Mesenchymal stem cell (in vitro differentiated cells and primary cell): ENCODE results near the gene SIN3B.

Experiments
- DNase-seq: peaks from one replicate; pipeline ENCODE4 v3.0.0-alpha.2; 2013
- H2AFZ ChIP-seq: one replicate; pipeline ENCODE4 v1.6.1; 2013; ENCODE audit warnings: low read depth, mild to moderate bottlenecking, control low read depth, inconsistent platforms, low read length, moderate library complexity
- H2AK5ac ChIP-seq: 2 replicates; pipeline ENCODE4 v1.6.1; 2013; ENCODE audit warnings: low read length, moderate library complexity, mild to moderate bottlenecking, inconsistent platforms; ENCODE audit not compliant: severe bottlenecking
- H2BK120ac ChIP-seq: one replicate; pipeline ENCODE4 v1.6.1; 2013; ENCODE audit warnings: low read depth, mild to moderate bottlenecking, inconsistent platforms, low read length, moderate library complexity
- H2BK12ac ChIP-seq, 2 experiments: one replicate each; pipeline ENCODE4 v1.6.1; 2013; ENCODE audit warnings: inconsistent platforms in 2 of 2, low read length in 2 of 2, mild to moderate bottlenecking in 2 of 2, moderate library complexity in 2 of 2, control low read depth in 1 of 2
- H2BK15ac ChIP-seq: one replicate; pipeline ENCODE4 v1.6.1; 2013; ENCODE audit warnings: mild to moderate bottlenecking, low read depth, inconsistent platforms; ENCODE audit not compliant: poor library complexity, severe bottlenecking
- H2BK5ac ChIP-seq: 2 replicates; pipeline ENCODE4 v1.6.1; 2013; ENCODE audit warnings: low read depth, mild to moderate bottlenecking, low read length, control low read depth, inconsistent platforms; ENCODE audit not compliant: poor library complexity, severe bottlenecking
- H3K14ac ChIP-seq, 2 experiments: one replicate each; pipeline ENCODE4 v1.6.1; 2013; ENCODE audit warnings: inconsistent platforms in 2 of 2, low read length in 2 of 2, control low read depth in 1 of 2, mild to moderate bottlenecking in 1 of 2, moderate library complexity in 1 of 2
- H3K18ac ChIP-seq, 2 experiments: one replicate each; pipeline ENCODE4 v1.6.1; 2013; ENCODE audit warnings: inconsistent platforms in 2 of 2, low read length in 2 of 2, control low read depth in 1 of 2, low read depth in 1 of 2, mild to moderate bottlenecking in 1 of 2
- H3K23ac ChIP-seq, 2 experiments: one replicate each; pipeline ENCODE4 v1.6.1; 2013; ENCODE audit warnings: inconsistent platforms in 2 of 2, low read length in 2 of 2, mild to moderate bottlenecking in 2 of 2, moderate library complexity in 2 of 2, control low read depth in 1 of 2
- H3K27ac ChIP-seq: 2 replicates; pipeline ENCODE4 v1.5.1; 2013; ENCODE audit warnings: mild to moderate bottlenecking, moderate library complexity, low read length, control low read depth, inconsistent platforms; ENCODE audit not compliant: poor library complexity, severe bottlenecking
- H3K27me3 ChIP-seq, 2 experiments: 2 replicates each; pipeline versions ENCODE4 v1.6.1 to v1.7.0; 2013; ENCODE audit warnings: low read length in 2 of 2, mild to moderate bottlenecking in 2 of 2, moderate library complexity in 2 of 2, control low read depth in 1 of 2, inconsistent platforms in 1 of 2; ENCODE audit not compliant: control insufficient read depth in 1 of 2, insufficient read depth in 1 of 2
- H3K36me3 ChIP-seq, 2 experiments: 2 replicates each; pipeline versions ENCODE4 v1.6.1 to v1.7.0; 2013; ENCODE audit warnings: low read length in 2 of 2, control low read depth in 1 of 2, inconsistent platforms in 1 of 2, low read depth in 1 of 2, mild to moderate bottlenecking in 1 of 2; ENCODE audit not compliant: insufficient read depth in 2 of 2, control insufficient read depth in 1 of 2
- H3K4ac ChIP-seq, 2 experiments: one replicate each; pipeline ENCODE4 v1.6.1; 2013; ENCODE audit warnings: inconsistent platforms in 2 of 2, low read length in 2 of 2, mild to moderate bottlenecking in 2 of 2, moderate library complexity in 2 of 2, control low read depth in 1 of 2, low read depth in 1 of 2
- H3K4me1 ChIP-seq: 2 replicates; pipeline ENCODE4 v1.6.1; 2013; ENCODE audit warnings: low read depth, low read length, control low read depth; ENCODE audit not compliant: control insufficient read depth, insufficient read depth
- H3K4me2 ChIP-seq: 2 replicates; pipeline ENCODE4 v1.6.1; 2013; ENCODE audit warnings: low read length, mild to moderate bottlenecking, inconsistent platforms; ENCODE audit not compliant: poor library complexity, severe bottlenecking
- H3K4me3 ChIP-seq, 2 experiments: 2 replicates each; pipeline versions ENCODE4 v1.5.1 to v1.7.0; 2013; ENCODE audit warnings: low read length in 2 of 2, mild to moderate bottlenecking in 2 of 2, control low read depth in 1 of 2, low read depth in 1 of 2; ENCODE audit not compliant: insufficient read depth in 1 of 2
- H3K79me1 ChIP-seq: replicated peaks from 2 replicates; pipeline ENCODE4 v1.6.1; 2013; ENCODE audit warnings: mild to moderate bottlenecking, control low read depth, low read length, inconsistent platforms; ENCODE audit not compliant: poor library complexity, severe bottlenecking
- H3K9ac ChIP-seq: 2 replicates; pipeline ENCODE4 v1.7.0; 2013; ENCODE audit warnings: mild to moderate bottlenecking, low read length, moderate library complexity
- H3K9me3 ChIP-seq: 2 replicates; pipeline ENCODE4 v1.7.0; 2013; ENCODE audit warnings: mild to moderate bottlenecking, low read length; ENCODE audit not compliant: control insufficient read depth
- H4K8ac ChIP-seq: one replicate; pipeline ENCODE4 v1.6.1; 2013; ENCODE audit warnings: inconsistent platforms, mild to moderate bottlenecking, low read length, moderate library complexity
- H4K91ac ChIP-seq: one replicate; pipeline ENCODE4 v1.6.1; 2013; ENCODE audit warnings: mild to moderate bottlenecking, low read length, inconsistent platforms
- WGBS: methylation state at CpG from one replicate; pipeline ENCODE4 v1.1.7; 2013; ENCODE audit warnings: mixed read lengths; 5-methylcytosine and 5-hydroxymethylcytosine counted together

Gene SIN3B

DNA sequence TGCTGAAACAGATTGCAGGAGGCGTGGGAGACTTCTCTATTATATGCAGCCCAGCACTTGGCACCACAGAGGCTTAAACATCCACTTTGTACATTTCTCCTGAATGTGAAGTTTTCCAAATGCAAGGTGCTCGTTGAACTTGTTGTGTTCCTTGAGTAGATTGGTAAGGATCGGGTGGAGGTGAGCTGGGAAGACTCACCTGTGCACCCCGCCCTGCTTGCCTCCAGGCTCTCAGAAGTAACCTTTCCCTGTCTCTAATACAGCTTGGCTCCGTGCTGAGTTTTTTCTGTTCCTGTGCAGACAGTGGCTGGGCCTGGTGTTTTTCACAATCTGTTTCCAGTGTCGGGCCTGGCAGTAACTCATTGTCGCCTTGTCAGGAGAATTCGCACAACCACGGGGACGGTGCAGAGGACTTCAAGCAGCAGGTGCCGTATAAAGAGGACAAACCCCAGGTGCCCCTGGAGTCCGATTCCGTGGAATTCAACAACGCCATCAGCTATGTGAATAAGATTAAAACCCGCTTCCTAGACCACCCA lies 12.3 kb downstream of the SIN3B start:
- H3K27me3 ChIP-seq = no peaks in the 10 kb centered on the region
- H3K79me1 ChIP-seq = peaks cover 56% of the 10 kb centered on the region
- H4K8ac ChIP-seq = no peak overlapping the region
- WGBS = 95% methylated on average over 15 of the region's 15 CpGs
- DNase-seq = no peak
- no peak overlapping the region for H2BK15ac ChIP-seq
- H3K4ac ChIP-seq = no peak overlapping the region
- H3K4me2 ChIP-seq = no peak overlapping the region
- no peak overlapping the region for H3K23ac ChIP-seq
- peaks cover 93 to 96% of the 10 kb centered on the region in 2 experiments for H3K36me3 ChIP-seq
- no peak overlapping the region for H2BK12ac ChIP-seq
- no peaks in the 10 kb centered on the region for H3K9me3 ChIP-seq
- no peak overlapping the region for H2AFZ ChIP-seq
- no peak overlapping the region for H3K4me3 ChIP-seq
- H2BK5ac ChIP-seq = no peak overlapping the region
- no peak overlapping the region for H4K91ac ChIP-seq
- H3K18ac ChIP-seq = no peak overlapping the region
- H2AK5ac ChIP-seq = no peak overlapping the region
- H2BK120ac ChIP-seq = no peak overlapping the region
- H3K14ac ChIP-seq = no peak overlapping the region
- no peak overlapping the region for H3K27ac ChIP-seq
- H3K4me1 ChIP-seq = peaks cover 9% of the 10 kb centered on the region
- H3K9ac ChIP-seq = no peak overlapping the region

DNA sequence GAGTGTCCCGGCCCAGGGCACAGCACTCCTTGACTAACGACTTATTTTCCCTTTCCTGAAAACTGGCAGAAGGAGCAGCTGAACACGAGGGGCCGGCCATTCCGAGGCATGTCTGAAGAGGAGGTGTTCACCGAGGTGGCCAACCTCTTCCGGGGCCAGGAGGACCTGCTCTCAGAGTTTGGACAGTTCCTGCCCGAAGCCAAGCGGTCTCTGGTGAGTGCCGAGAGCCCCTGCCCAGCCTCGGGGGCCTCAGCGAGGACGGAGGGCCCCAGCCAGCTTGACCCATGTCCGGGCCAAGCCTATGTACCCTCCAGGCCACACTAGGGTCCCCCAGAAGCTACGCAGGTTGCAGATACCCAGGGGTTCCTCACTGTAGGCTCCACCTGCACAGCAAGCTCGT lies 17.7 kb downstream of the SIN3B start:
- no peak overlapping the region for H2AK5ac ChIP-seq

GRCh38 chr19:16847430-16847829 lies 18.2 kb downstream of the SIN3B start:
- H3K4me3 ChIP-seq = no peak overlapping the region
- H2BK15ac ChIP-seq = no peak overlapping the region
- H2BK120ac ChIP-seq = no peak overlapping the region
- peaks cover 49% of the 10 kb centered on the region for H3K79me1 ChIP-seq
- no peak overlapping the region for H2BK12ac ChIP-seq
- H2AK5ac ChIP-seq = no peak overlapping the region
- peaks cover 15% of the 10 kb centered on the region for H3K4me1 ChIP-seq
- no peak overlapping the region for H2BK5ac ChIP-seq
- peak overlapping the region in 1 of 2 experiments; percentile 17 for H3K23ac ChIP-seq
- H4K91ac ChIP-seq = no peak overlapping the region
- H3K36me3 ChIP-seq = peaks cover 81 to 95% of the 10 kb centered on the region in 2 experiments
- H2AFZ ChIP-seq = no peak overlapping the region
- H3K27ac ChIP-seq = no peak overlapping the region
- WGBS = 100% methylated on average over 4 of the region's 6 CpGs
- no peak overlapping the region for H3K14ac ChIP-seq
- H4K8ac ChIP-seq = no peak overlapping the region
- H3K27me3 ChIP-seq = no peaks in the 10 kb centered on the region
- no peak for DNase-seq
- no peak overlapping the region for H3K4me2 ChIP-seq
- no peak overlapping the region for H3K4ac ChIP-seq
- H3K18ac ChIP-seq = no peak overlapping the region
- no peak overlapping the region for H3K9ac ChIP-seq
- no peaks in the 10 kb centered on the region for H3K9me3 ChIP-seq

More for the DNA sequence above, 17.7 kb downstream of the SIN3B start:
- Histone ChIP-seq H3K36me3 (peaks cover 81 to 94% of the 10 kb centered on the region in 2 experiments), H3K4me3 (no peak overlapping the region), H3K14ac (no peak overlapping the region), H2BK15ac (no peak overlapping the region), H3K9me3 (no peaks in the 10 kb centered on the region), H3K27ac (no peak overlapping the region), H2AFZ (no peak overlapping the region), H3K79me1 (peaks cover 47% of the 10 kb centered on the region), H3K9ac (no peak overlapping the region), H2BK120ac (no peak overlapping the region), H4K91ac (no peak overlapping the region), H4K8ac (no peak overlapping the region), H2BK5ac (no peak overlapping the region), H3K4me1 (peaks cover 15% of the 10 kb centered on the region), H2BK12ac (no peak overlapping the region), H3K4me2 (no peak overlapping the region), H3K18ac (no peak overlapping the region), H3K4ac (no peak overlapping the region), H3K27me3 (no peaks in the 10 kb centered on the region), H3K23ac (no peak overlapping the region)
- WGBS = 97% methylated on average over 16 of the region's 16 CpGs
- no peak for DNase-seq

DNA sequence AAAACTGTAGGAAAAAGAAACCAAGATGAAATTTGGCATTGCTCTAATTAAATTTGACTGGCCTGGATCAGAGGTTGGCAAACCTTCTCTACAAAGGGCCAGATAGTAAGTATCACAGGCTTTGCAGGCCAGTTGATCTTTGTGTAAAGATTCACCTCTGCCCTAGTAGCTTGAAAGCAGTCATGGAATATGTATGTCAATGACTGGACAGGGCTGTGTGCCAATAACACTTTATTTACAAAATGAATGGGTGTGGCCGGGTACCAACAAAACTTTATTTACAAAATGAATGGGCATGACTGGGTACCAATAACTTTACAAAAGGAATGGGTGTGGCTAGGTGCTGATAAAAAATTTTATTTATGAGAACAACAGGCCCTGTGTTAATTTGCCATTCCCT lies 20.0 kb downstream of the SIN3B start:
- Histone ChIP-seq H3K9me3 (no peaks in the 10 kb centered on the region), H3K4me2 (no peak overlapping the region), H2AK5ac (no peak overlapping the region), H3K23ac (no peak overlapping the region), H3K36me3 (peaks cover 82 to 96% of the 10 kb centered on the region in 2 experiments), H3K4me3 (no peak overlapping the region), H3K27me3 (no peaks in the 10 kb centered on the region), H2AFZ (no peak overlapping the region), H3K79me1 (peaks cover 52% of the 10 kb centered on the region), H3K4ac (no peak overlapping the region), H3K4me1 (peaks cover 19% of the 10 kb centered on the region), H2BK5ac (no peak overlapping the region), H3K18ac (no peak overlapping the region), H2BK15ac (no peak overlapping the region), H4K8ac (no peak overlapping the region), H3K27ac (no peak overlapping the region), H2BK120ac (no peak overlapping the region), H2BK12ac (no peak overlapping the region), H3K9ac (peak overlapping the region; percentile 33), H4K91ac (no peak overlapping the region), H3K14ac (no peak overlapping the region)
- DNase-seq = peak; percentile 45
- WGBS = 56% methylated on average over 1 of the region's 1 CpG
